HuH-7.5 (cell line): ENCODE results near the gene NF1.
"Not testable (repeated sequence)": the region's sequence is repeated elsewhere in the genome, so short reads cannot be mapped to it uniquely, and the experiment has no call there.

Experiments used
- DNase-seq: peaks from one replicate; pipeline ENCODE4 v3.0.0; 2011; ENCODE audit warnings: low spot score

Gene NF1, protein sequence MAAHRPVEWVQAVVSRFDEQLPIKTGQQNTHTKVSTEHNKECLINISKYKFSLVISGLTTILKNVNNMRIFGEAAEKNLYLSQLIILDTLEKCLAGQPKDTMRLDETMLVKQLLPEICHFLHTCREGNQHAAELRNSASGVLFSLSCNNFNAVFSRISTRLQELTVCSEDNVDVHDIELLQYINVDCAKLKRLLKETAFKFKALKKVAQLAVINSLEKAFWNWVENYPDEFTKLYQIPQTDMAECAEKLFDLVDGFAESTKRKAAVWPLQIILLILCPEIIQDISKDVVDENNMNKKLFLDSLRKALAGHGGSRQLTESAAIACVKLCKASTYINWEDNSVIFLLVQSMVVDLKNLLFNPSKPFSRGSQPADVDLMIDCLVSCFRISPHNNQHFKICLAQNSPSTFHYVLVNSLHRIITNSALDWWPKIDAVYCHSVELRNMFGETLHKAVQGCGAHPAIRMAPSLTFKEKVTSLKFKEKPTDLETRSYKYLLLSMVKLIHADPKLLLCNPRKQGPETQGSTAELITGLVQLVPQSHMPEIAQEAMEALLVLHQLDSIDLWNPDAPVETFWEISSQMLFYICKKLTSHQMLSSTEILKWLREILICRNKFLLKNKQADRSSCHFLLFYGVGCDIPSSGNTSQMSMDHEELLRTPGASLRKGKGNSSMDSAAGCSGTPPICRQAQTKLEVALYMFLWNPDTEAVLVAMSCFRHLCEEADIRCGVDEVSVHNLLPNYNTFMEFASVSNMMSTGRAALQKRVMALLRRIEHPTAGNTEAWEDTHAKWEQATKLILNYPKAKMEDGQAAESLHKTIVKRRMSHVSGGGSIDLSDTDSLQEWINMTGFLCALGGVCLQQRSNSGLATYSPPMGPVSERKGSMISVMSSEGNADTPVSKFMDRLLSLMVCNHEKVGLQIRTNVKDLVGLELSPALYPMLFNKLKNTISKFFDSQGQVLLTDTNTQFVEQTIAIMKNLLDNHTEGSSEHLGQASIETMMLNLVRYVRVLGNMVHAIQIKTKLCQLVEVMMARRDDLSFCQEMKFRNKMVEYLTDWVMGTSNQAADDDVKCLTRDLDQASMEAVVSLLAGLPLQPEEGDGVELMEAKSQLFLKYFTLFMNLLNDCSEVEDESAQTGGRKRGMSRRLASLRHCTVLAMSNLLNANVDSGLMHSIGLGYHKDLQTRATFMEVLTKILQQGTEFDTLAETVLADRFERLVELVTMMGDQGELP (N-terminal part only)

DNA sequence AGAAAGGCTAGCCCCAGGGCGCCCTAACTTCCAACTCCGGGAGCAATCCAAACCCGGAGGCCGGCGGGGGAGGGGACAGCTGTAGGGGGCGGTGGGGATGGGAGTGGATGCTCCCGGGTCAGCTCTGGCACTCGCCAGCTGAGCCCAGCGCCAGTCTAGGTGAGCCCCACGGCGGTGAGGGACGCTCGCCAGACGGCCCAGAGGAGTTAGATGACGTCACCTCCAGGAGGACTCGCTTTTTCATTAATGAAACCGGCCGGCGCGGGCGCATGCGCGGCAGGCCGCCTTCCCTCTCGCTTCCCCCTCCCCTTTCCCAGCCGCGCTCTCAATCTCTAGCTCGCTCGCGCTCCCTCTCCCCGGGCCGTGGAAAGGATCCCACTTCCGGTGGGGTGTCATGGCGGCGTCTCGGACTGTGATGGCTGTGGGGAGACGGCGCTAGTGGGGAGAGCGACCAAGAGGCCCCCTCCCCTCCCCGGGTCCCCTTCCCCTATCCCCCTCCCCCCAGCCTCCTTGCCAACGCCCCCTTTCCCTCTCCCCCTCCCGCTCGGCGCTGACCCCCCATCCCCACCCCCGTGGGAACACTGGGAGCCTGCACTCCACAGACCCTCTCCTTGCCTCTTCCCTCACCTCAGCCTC, at the start of gene NF1:
NF1 (plus strand) TSS at position 378 of the 636 bp plus-strand sequence. CDS start 333 bp downstream, outside the sequence.
- peak; percentile 88 for DNase-seq

DNA sequence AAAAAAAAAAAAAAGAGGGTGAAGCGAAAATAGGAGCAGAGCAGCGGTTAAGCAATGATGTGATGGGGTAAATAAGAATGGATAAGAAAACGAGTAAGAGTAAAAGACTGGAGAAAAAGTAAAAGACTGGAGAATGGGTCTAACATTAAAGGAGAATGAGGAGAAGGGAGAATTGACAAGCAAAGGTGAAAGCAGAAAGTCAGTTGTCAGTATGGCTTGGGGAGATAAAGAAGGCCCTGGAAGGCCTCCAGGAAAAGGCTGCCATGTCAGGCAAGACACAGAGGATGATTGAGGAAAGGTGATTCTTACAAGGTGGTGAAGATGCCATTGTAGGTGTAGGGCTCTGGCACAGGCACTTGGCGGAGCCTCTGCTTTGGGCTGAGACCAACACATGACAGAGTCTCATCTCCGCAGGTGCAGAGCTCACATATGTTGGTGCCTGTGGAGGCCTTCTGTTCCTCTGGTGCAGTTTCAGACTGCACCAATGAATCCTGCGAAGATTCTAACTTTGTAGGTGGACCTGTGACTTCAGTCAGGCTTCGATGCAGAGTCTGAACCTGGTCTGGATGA, 47.8 kb upstream of the NF1 start:
- not testable (repeated sequence) for DNase-seq

DNA sequence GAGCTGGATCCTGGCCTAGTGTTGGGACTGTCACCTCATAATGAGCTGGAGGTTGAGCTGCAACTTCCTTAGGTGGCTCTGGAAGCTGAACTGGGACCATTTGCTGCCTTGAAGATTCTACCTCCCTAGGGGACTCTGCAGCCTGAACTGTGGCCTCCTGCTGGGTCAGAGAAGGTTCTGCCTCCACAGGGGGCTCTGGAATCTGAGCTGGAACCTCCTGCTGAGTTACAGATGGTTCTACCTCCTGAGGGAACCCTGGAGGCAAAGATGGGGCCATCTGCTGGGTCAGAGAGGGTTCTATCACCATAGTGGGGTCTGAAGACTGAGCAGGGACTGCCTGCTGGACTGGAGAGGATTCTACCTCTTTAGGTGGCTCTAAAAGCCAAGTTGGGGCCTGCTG, 46.6 kb upstream of the NF1 start:
- DNase-seq, result no peak

DNA sequence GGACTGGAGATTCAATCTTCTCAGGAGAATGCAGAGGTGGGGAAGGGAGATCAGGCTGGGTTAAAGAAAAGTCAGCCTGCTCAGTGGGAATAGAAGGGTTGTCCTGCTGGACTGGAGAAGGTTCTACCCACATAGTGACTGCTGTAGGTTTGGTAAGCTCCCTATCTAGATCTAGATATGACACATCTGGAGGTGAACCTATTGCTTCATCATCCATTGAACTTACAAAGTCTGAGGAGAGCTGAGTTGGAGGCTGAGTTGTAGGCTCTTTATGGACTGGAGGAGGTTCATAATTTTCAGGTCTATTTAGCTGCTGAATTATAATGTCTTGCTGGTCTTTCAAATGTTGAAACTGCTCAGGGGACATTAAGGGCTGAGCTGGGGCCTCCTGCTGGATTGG, 46.0 kb upstream of the NF1 start:
- no peak for DNase-seq

DNA sequence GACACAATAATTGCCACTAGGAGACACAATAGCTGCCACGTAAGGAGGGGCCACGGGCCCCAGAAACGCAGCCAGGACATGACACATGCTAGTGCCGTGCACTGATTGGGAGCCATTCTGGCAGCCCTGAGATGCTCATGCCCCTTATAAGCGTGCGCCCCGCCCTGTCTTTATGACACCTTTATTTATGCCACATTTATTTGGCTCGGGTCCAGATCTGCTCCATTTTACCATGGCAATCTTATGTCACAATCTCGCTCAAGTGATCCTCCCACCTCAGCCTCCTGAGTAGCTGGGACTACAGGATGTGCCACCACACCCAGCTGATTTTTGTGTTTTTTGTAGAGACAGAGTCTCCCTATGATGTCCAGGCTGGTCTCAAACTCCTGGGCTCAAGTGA, 43.8 kb upstream of the NF1 start:
- DNase-seq, result no peak

DNA sequence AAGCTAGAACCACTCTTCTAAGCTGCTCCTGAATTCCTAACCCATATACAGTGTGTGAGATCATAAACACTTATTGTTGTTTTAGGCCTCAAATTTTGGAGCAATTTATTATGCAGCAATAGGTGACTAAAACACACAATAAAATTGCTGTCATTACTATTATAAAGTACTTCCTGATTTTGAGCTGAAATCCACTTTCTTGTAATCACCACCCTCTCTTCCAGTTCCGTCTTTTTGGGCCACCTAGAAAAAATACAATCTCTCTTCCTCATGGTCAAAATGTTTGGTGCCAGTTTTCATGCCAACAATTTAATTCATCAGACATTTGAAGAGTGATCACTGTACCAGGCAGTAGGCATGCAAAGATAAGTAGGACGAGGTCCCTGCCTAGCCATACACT, 43.3 kb upstream of the NF1 start:
- no peak for DNase-seq

DNA sequence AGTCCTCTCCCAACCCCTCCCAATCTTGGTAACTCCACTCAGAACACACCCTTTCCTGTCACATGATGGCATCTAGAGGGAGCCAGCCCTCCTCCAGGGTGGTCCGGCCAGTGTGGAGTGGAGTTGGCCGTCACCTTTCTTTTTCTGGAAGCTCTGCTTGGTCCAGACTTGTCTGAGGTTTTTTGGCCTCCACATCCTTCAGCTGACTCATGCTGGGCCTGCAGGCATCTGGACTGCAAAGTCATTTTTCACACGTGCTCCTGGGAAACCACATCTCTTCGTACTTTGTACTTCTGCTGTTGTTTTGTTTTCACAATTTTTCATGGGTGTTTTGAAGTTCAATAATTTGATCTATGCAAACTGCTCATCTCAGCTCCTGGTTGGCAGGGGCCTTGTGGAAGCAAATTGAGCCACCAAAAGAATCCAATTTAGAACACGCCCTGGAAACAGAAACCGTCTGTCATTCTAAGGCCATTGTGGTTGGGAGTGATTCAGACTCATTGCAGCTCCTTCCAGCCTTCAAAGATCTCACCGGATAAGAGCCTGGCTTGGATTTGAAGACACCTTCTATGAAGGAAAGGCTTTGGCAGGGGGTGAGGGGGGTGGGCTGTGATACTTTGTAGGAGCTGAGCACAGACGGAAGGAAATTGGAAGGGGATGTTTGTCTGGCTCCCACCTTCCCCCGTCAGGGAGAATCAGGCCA, 42.4 kb upstream of the NF1 start:
- DNase-seq, result no peak

DNA sequence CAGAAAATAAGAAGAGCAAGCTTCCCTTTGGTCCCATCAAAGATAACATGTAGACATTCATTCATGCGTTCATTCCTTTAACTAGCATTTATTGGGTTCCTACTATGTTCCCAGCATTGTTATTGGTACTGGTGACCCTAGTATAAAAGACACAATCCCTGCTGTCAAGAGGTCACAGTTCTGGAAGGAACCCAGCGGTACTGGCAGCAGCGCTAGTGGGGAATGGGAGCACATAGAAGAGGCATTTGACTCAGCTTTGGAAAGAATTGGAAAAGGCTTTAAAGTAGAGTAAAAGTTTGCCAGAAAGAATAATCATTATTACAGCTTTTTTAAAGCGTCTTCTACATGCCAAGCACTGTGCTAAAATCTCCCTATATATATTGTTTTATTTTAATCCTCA, 41.7 kb upstream of the NF1 start:
- DNase-seq, result no peak

DNA sequence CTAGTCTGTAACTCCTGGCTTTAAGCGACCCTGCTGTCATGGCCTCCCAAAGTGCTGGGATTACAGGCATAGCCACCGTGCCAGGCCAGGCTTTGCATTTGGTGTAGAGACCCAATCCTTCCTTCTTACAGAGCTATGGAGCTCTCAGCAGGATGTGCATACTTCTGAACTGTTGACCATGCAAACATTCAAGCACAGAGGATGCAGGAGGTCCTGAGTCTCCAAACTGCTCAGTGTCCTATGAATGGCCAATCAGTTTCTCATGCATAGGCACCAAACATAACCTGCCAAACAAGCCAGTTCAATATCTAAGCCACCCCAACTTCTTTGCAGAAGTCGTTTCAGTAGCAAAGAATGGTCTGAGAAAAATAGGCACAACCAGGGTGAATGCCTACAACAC, 40.0 kb upstream of the NF1 start:
- no peak for DNase-seq

DNA sequence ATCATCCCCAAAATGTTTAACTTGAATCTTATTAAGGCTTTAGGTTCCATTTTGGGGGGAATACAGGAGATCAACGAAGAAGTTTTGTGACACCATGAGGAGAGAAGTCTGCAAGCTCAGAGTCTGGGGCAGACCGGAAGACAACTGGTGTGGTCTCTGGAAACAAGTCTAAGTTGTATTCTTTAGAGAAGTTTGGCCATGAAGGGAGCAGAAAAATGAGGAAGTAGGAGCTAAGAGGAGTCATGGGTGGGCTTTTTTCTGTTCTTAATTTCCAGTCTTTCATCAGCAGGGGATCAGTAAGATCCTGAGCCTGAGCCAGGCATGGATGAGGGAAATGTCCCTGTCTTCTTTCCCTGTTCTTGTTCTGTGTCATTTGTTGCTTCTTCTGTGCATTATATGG, 35.8 kb upstream of the NF1 start:
- DNase-seq, result no peak

DNA sequence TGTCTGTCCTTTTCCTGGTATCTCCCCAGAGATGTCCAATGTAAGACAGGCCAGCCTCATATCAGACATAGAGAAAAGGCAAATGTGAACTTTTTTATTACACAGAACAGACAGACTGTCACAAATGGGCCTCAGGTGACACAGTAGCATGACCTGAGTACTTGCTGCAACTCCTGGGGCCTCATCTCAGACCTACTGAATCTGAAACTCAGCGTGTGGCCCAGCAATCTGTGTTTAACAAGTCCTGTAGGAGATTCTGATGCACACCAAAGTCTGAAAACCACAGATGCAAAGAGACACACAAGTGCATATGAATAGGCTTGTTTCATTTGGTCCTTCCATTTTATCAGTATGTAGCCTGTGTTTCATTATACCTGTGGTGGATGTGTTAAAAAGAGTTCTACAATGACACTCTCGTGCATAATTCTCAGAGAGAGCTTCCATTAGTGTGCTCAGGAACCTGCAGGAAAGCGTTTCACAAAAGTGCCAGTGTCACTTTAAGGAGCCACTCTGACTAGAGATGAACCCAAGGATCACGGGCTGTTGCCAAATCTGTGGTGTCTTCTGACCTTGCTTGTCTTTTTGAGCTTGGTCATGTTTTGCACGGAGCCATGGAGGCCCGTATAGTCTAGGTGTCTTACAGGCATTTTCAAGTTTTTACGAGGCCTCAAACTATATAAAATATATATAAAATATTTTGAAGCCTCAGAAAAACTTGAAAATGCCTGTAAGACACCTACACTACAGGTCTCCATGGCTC, 33.8 kb upstream of the NF1 start:
- DNase-seq, result no peak

DNA sequence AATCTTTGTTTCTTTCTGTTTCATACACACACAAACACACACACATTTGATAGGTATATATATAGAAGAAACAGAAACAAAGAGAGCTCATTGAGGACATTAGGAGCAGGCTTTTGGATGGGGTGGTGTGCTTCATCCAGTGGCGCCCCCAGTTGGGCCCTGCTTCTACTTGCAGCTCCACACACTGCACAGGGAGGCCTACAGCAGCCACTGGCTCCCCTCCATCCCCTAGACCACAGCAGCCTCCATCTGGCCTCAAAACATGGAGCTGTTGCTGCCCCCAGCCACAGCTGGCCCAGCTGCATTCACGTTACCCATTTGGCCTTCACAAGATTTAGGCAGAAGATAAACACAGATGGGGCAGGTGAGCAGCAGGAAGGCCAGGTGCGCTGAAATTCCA, 33.1 kb upstream of the NF1 start:
- no peak for DNase-seq

DNA sequence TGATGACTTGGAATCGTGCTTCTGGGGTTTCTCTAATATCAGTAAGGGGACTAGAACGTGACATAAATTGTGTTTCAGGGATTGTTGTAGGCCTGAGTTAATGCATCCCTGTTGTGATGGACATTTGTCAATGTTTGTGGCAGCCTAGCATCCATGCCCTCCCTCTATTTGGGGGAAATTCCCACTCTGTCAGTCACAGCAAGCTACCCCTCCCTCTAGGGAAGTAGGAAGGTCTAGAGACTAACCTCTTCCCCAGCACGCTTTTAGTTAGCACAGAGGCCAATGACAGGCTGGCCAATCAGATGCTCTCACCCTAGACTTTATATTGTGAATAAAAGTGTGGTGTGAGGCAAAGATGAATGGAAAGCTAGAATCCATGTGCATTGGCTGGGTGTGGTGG, 32.4 kb upstream of the NF1 start:
- DNase-seq, result no peak

DNA sequence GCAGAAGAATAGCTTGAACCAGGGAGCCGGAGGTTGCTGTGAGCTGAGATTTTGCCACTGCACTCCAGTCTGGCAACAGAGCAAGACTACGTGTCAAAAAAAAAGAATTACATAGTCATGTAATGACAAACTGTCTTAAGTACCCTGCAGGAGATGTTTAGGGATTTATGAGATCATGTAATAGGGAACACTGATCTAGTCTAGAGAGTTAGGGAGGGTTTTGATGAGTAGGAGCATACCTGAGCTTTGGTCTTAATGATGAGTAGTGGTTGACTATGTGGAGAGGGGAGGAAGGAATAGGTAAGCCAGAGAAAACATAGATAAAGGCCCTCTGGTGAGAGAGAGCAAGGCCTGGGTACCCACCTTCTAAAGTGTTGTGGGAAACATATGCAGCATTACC, 30.1 kb upstream of the NF1 start:
- DNase-seq, result no peak

DNA sequence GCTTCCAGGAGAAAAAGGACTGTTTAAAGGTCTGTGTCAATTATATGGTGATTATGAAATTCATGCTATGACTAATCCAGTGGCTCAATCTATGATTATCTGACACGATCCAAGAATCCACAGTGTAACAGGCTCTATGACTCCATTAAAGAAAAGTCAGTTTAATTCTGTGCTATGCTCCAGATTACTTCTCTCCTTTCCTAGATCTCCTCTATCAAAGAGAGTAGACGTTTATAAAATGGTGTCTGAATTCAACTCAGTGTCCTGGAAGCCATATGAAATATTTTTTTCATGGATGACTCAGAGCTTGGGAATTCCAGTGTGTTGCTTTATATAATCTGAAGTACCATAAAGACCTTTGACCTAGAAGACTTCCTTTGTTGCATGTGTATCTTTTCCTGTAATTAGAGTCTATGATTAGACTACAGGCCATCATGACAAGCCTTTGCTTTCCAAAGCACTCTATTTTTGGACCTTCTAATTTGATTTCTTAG, 27.0 kb upstream of the NF1 start:
- DNase-seq, result no peak

DNA sequence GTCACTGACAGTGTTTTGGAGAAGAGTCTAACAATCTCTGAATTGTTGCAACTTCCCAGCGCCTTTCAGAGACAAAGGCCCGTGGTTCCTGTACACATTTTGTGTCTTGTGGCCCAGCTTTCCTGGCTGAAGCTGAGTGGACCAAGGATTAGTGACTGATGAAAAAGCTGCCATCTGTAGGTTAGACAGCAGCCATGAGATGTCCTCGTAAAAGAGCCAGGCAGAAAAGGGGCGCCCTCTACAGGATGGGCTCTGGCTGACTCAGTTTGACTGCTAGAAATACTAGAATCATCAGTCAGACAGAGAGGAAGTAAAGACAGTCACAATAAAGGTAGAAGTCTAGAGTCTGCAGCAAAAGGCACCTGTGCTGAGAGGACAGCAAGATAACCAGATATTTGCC, 26.5 kb upstream of the NF1 start:
- DNase-seq, result no peak

DNA sequence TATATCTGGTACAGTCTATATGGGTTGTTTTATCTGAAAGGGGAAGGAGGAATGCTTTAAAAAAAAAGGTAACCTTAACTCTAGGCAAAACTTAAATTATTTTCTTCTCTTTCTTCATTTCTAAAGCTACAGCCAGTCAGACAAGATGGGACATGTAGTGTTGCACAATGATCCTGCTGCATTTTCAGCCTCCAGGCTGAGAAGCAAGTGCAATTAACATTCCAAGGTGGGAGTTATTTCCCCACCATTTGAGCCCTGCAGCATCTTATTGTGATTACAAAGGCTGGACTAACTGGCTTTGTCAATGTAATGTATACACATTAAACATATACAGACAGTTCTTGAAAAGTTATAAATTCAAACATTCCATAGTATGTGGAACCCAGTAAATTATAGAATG, 22.6 kb upstream of the NF1 start:
- DNase-seq, result no peak

DNA sequence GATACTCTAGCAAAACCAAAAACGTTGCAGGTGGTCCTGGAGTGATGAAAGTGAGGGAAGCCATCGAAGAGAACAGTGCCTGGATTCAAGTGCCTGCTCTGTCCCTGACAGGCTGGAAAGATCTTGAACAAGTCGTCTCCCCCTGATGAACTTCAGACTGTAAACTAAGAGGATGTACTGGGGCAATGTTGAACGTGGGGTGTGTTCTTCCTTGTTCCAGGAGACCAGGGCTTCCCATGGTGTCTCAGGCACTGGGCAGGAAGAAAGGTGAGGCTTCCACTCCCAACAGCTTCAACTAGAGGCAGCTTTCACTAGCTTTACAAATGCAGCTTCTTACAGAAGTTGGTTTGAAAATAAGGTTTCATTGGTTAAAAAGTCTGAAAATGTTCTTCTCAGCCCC, 21.4 kb upstream of the NF1 start:
- DNase-seq, result no peak

DNA sequence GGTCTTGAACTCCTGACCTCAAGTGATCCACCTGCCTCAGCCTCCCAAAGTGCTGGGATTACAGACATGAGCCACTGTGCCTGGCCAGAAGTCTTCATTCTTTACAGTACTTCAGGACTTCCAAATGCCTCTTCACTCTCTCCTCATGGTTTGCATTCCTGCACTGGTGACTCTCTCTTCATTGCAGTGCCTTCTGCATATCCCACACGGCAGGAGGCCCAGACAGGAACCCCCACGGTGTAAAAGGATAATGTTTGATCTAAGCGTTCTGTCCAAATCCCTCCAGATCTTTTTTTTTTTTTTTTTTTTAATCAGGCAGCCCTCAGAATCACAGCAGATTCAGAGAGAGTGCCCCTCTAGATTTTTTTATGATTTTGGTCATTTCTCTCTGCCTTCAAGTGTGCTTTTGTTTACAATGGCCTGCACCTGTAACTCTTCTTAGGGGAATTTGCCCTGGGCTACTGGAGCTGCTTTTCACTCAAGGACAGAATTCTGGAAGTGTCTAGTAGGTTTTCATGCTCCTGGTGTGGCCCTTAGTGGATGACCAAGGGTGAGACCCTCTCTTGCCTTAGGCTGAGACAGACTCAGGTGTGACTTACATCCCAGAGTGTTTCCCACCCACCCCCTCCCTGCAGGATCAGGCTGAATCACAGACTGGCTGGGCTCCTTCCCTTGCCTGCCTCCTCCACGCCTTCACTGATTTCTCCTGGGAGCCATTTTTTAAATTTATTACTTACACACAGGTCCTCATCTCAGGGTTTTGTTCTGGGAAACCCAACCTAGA, 19.8 kb upstream of the NF1 start:
- no peak for DNase-seq
